Measurements from ENCODE around the gene VLDLR.

The VLDLR gene

GRCh38 chr9:2620919-2621721 is 467 bp upstream of the VLDLR start:
- peak; percentile 90 for DNase-seq

DNA sequence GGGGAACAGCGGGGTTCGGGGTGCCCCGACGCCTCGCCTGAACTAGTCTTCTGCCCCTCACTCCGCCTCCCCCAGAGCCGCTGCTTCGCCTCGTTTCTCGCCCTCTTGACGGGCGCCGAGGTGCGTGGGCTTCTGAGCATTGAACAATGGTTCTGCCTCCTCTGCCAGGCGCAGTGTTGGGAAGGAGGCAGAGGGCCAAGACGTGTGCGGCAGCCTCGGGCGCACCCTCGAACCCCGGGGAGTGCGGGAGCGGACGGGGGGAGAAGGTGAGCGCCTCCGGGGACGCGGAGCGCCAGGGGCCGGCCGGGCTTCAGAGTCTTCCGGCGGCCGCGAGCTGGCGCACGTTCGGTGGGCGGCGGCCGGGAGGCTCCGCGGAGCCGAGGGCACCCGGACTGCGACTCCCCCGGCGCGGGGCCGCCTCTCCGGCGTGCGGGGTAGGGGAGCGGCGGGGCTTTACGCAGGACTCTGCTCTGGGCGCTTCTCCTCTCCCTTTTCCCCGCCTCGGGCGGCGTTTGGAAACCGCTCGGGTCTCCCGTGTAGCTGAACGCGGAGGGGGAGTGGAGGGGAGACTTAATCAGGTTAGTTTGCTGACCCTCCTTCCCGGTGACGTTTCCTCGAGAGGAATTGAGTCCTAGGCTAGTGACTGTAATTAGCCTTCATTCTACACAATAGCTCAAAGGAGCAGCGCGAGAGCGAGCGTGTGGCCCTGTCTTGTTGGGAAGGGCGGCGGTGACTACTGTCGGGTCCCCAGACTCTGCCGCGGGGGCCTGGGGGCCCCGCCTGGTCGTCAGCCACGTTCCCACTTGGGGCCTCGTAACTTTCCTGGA is 1.1 kb downstream of the VLDLR start:
- DNase-seq, result peak; percentile 91

GRCh38 chr9:2623288-2624050 is 1.9 kb downstream of the VLDLR start:
- DNase-seq, result peak; percentile 85

GRCh38 chr9:2624051-2624682 is 2.6 kb downstream of the VLDLR start:
- DNase-seq, result no peak

DNA sequence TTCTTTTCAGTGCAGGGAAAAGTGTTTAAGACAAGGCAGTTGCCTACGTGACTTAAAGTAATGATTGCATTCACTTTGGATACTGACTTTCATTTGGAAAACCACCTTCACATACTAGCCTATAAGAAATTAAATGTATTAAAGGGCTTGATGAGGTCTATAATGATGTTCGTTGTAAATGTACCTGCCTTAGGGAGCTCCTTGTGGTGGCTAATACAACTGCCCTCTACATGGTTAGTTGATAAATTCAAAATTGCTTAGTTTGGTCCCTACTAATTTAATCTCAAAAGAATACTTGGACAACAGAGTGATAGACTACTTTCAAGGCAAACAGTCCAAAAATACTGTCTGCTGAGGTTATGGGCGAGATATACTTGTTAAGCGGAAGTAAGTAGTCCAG is 3.8 kb downstream of the VLDLR start:
- no peak for DNase-seq

DNA sequence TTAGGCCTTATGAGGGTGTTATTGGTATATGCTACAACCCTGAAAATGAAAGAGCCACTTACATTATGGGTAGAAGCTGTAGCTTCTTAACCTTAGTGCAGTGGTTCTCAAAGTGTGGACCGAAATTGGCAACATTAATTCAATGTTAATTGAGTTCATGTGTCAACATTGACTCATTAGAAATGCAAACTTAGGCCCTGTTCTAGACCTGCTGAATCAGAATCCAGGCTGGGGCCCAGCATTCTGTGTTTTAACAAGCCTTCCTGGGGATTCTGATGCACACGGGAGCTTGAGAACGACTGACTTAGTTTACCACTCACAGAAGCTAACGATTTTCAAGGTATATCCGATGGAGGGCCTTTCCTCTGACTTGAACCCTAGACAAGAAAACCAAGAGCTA is 7.3 kb downstream of the VLDLR start:
- no peak for DNase-seq

DNA sequence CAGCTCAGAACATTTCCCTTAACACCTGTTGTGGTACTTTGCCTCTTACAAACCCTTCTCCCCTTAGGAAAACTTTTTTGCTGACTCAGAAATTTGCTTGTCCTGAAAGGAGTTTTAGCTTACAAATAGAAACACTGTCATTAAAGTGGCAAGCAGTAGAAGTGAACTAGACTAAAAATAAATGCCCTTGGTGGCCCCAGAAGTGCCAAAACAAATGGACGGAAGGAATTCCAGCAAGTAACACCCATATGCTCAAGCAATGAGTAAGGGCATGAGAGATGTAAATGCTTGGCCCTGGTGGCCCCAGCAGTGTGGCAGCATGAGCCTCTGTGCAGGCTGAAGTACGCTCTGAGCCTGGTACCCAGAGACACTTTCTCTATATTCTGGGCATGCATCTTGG is 8.6 kb downstream of the VLDLR start:
- no peak for DNase-seq

DNA sequence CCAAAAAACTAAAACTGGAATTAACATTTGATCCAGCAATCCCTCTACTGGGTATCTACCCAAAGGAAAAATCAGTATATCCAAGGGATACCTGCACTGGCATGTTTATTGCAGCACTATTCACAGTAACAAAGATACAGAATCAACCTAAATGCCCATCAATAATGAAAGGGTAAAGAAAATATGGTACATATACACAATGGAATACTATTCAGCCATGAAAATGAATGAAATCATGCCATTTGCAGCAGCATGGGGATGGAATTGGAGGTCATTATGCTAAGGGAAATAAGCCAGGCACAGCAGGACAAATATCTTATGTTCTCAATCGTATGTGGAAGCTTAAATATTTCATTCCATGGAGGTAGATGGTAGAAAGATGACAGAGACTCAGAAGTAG is 9.7 kb downstream of the VLDLR start:
- no peak for DNase-seq

DNA sequence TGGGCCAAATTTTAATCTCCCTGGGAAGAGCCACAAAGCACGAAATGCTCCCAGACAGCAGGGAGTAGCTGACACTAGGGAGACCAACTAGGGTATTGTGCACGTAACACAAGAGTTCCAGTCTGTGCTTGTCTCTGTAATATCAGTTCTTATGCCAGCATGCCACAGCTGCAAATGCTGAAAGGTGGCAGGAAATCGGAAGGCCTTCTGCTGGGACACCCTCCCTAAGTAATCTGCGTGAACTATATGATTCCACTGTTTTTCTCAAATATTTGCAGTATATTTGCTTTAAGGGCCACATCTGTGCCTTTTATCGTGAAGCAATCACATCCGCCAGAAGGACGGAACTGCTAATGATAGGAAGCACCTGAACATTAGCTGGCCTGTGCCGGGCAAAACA is 12.6 kb downstream of the VLDLR start:
- no peak for DNase-seq

DNA sequence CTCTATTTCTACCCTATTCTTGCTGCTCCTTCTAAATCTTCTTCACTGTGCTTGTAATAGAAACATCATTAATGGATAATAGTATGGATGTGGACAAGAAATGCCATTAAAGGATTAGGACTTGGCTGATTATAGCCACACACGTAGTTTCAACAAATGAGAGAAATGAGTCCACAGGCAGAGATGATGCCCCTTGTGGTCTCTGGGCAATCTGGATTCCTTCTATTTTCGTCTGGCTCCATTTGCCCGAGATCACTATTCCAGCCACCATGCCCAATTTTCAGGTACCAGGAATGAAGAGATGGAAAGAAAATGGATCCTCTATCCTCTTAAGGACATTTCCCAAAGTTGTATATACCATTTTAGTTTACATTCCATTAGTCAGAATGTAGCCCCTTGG is 13.2 kb downstream of the VLDLR start:
- DNase-seq, result no peak

DNA sequence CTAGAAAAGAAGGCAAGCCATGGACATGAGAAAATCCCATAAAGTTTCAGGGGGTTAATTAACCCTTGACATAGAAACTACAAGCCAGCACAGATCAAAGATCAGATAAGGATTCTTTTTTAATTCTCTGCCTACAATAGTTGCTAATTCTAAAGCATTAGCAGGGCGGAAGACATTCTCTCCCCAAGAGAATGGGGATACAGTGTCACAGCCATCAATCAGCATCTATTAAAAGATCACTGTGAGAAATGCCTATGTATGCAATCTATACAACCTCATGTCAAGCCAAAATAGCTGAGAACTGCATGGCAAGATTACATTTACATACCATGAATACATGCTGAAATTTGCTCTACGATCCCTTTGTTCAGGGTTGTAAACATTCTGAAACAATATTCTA is 14.3 kb downstream of the VLDLR start:
- DNase-seq, result no peak

GRCh38 chr9:2637390-2637789 is 15.8 kb downstream of the VLDLR start:
- DNase-seq, result no peak

- DNase-seq, result no peak
These were observed 17.5 kb downstream of the VLDLR start for GRCh38 chr9:2638871-2639673.

- DNase-seq, result no peak
These were observed 18.2 kb downstream of the VLDLR start for GRCh38 chr9:2639786-2640185.

- DNase-seq, result no peak
These were observed 19.0 kb downstream of the VLDLR start for GRCh38 chr9:2640570-2640969.

DNA sequence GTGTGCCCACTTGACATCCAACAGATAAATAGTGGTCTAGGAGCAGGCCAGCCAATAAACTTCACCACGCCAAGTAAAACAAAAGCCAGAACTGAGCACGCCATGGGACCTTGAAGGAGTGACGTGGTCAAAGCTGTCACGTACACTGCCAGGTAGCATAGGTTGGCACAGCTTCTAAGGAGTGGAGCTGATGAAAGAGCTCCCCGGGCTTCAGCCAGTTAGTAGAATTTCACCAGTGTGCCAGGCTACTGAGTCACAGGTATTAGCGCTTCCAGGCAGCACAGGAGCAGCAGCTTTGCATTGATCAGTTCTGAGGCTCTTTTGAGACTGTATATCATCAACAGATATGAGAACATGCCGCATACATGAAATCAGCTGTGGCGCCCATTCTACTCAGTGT is 19.4 kb downstream of the VLDLR start:
- no peak for DNase-seq

- no peak for DNase-seq
These were observed 20.5 kb downstream of the VLDLR start for GRCh38 chr9:2642068-2642467.

GRCh38 chr9:2645569-2645968 is 24.0 kb downstream of the VLDLR start:
- no peak for DNase-seq

- DNase-seq, result no peak
These were observed 33.9 kb downstream of the VLDLR start for GRCh38 chr9:2655411-2655901.

GRCh38 chr9:2657427-2657826 is 35.8 kb downstream of the VLDLR start:
- DNase-seq, result no peak

GRCh38 chr9:2662496-2662895 is 40.9 kb downstream of the VLDLR start:
- DNase-seq, result no peak

Measured in right kidney (tissue), 1 donor.